Measurements from ENCODE around the gene DGKE.

- TF ChIP-seq POLR2AphosphoS5 (IDR thresholded peaks at IDR 0.05; ENCODE audit: low read depth, low read length): no peak
- no peak for TF ChIP-seq REST (IDR thresholded peaks at IDR 0.05; ENCODE audit: insufficient read depth in 1 of 2, low read depth in 2 of 2, low read length in 2 of 2)
- TF ChIP-seq SIN3A (IDR thresholded peaks at IDR 0.05; ENCODE audit: borderline replicate concordance, insufficient read depth, low read length): no peak
- TF ChIP-seq TAF1 (IDR thresholded peaks at IDR 0.05; ENCODE audit: borderline replicate concordance, insufficient read depth, low read length): no peak
- TF ChIP-seq FOXP2 (optimal IDR thresholded peaks at IDR 0.05; ENCODE audit: borderline replicate concordance, extremely low read depth, extremely low read length, insufficient read depth): no peak
Observed at GRCh38 chr17:56896968-56897359, 63.0 kb downstream of the DGKE start.
